Skin epidermis (tissue), 12 donors: ENCODE results near the gene OSBPL5.

Source experiments
- H3K27ac ChIP-seq, 21 experiments: fragments of 200-600 bp; sonication (generic) in 11 of 21; one replicate each; pipeline ENCODE4 v1.5.0; 2020; ENCODE audit warnings: mild to moderate bottlenecking in 3 of 21, inconsistent platforms in 2 of 21, moderate library complexity in 2 of 21
- H3K4me3 ChIP-seq, 7 experiments: fragments of 200-600 bp; sonication (generic) in 2 of 7; one replicate each; pipeline ENCODE4 v1.5.0; 2020; ENCODE audit warnings: inconsistent platforms in 2 of 7, mild to moderate bottlenecking in 2 of 7, moderate library complexity in 1 of 7

OSBPL5 gene

DNA sequence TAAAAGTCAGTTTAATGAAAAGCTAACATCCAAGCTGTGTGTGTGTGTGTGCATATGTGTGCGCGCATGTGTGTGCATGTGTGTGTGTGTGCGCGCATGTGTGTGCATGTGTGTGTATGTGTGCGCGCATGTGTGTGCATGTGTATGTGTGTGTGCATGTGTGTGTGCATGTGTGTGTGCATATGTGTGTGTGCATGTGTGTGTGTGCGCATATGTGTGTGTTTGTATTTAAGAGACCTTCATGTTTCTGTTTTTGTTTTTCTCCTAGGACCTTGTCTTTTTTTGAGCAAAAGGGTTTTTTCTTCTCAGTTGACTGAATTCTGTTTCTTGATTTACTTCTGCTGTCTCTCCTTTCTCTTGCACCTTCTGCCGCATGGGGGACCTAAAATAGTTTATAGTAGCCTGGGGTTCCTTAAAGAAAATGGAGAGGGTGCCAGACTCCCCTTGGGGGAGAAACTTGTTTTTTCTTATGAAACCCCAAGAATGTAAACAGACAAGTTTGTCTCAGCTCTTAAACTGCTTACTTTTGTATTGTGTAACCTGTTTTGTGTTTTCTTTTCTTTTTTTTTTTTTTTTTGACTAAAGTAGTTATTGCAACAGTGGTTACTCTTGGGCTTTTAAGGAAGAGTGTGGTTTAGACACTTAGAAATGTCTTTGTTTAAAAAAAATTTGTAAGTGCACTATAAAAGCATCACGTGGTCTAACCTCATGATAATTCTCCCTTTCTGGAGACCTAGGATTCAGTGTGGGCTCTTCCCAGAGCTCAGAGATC, 53.0 kb downstream of the OSBPL5 start:
- H3K27ac ChIP-seq: no peak overlapping the region
- no peak overlapping the region for H3K4me3 ChIP-seq

DNA sequence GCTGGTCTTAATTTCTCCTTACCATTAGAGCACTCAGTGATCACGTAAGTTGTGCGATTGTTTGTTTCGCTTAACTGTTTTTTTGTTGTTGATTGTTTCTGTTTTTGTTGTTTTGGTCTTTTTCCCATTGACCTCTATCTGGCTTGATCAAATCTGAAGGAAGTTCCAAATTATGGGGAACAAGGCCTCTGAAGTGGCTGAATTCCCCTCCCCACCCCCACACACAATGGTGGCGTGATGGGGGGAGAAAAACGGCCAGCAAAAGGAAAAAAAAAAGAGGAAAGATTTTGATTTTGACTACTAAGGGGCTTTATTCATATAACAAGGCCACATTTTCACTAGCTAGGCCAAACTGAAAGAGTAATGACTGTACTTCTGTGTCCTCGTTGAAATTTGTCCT, 53.6 kb downstream of the OSBPL5 start:
- Histone ChIP-seq H3K27ac (peak overlapping the region in 1 of 21 experiments; percentile 44), H3K4me3 (no peak overlapping the region)

DNA sequence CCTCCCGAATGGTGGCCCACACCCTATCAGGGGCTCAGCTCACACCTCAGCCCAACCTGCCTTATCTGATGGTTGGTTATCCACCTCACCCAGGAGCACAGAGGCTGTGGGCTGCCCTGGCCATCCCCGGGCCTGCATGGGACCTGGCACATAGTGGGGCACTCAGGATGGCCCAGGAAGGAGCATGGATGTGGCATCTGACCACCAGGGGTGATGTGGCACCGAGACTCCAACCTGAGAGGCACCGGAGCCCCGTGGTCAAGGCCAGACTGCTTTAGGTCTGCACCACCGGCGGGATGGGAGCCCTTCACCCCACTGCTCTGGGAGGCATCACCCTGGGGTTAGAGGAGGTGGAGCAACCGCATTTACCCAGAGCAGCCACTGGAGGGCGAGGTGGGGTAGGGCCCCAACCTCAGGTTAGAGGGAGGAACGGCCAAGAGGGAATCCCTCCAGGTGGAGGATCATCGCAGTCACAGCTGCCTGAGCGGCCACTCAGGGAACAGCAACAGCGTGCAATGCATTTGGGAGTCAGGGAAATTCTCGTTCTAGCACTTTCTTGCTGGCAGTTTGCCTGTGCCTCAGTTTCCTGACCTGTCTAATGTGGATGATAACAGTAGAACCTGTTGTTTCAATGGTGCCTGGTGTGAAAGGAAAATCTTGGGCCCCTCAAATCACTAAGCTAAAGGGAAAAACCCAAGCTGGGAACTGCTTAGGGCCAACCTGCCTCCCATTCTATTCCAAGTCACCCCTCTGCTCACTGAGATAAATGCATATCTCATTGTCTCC, 55.0 kb downstream of the OSBPL5 start:
- no peak overlapping the region for H3K4me3 ChIP-seq
- no peak overlapping the region for H3K27ac ChIP-seq

DNA sequence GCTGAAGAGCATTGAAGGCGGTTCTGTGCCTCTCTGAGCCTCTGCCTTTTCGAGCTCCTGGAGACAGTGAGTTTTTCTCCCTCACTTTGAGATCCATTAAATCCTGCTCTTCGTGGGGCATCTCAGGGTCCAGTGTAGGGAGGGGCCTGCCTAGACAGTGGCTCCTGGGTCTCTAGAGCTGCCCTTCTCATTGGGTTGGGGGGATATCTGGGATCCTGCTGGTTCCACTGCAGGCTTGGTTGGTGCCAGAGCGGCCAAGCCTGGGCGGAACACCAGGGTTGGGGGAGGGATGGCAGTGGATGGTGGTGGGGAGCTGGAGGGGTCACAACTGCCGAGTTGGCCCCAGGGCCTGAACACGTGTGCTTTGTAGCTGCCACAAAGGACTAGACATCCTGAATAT, 55.7 kb downstream of the OSBPL5 start:
- H3K4me3 ChIP-seq: no peak overlapping the region
- H3K27ac ChIP-seq: no peak overlapping the region

DNA sequence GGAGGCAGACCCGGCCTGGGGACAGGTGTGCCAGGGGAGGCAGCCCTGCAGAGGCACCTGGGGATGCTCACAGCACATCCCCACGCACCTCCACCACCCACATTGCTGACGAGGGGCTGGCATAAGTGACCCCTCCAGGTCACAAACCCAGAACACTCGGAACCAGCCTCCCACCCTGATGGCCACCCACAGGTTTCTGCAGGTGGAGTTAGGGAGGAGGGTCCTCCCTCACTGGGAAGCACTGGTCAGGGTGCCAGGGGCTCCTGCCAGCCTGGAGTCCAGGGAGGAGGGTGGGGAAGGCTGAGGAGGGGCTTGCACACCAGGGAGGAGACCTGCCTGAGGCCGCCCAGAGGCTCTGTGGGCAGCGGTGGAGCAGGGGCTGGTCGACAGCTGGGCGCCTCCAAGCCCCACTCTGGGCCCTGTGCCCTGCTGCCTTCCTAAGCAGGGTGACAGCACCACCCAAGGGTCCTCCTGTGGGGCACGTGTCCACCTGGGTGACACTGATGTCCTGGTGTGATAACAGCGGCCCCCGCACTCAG, 56.9 kb downstream of the OSBPL5 start:
- Histone ChIP-seq H3K27ac (no peak overlapping the region), H3K4me3 (no peak overlapping the region)

DNA sequence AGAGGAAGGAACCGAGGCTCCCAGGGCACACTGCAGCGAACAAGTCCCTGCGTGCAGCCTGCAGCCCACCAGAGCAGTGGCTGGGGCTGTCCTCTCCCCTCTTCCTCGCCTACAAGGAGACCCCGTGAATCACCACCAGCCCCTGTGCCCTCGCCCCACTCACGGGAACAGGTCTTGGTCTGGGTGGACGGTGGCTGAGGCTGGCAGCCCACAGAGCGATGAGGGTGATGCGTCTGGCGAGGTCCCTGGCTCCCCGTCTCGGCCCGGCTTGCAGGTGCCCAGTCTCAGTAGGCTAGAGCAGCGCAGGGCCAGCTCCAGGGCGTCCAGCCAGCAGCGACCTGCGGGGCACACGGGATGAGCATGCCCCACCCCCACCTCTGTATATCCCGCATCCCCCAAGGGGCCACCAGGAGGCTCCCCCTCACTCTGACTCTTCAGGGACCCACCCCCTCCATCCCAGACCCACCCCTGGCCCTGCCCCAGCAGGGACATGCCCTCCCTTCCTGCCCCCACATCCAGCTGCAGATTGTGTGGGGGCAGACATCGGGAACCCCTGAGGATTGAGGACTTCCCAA, 57.4 kb downstream of the OSBPL5 start:
- Histone ChIP-seq H3K27ac (no peak overlapping the region), H3K4me3 (no peak overlapping the region)

DNA sequence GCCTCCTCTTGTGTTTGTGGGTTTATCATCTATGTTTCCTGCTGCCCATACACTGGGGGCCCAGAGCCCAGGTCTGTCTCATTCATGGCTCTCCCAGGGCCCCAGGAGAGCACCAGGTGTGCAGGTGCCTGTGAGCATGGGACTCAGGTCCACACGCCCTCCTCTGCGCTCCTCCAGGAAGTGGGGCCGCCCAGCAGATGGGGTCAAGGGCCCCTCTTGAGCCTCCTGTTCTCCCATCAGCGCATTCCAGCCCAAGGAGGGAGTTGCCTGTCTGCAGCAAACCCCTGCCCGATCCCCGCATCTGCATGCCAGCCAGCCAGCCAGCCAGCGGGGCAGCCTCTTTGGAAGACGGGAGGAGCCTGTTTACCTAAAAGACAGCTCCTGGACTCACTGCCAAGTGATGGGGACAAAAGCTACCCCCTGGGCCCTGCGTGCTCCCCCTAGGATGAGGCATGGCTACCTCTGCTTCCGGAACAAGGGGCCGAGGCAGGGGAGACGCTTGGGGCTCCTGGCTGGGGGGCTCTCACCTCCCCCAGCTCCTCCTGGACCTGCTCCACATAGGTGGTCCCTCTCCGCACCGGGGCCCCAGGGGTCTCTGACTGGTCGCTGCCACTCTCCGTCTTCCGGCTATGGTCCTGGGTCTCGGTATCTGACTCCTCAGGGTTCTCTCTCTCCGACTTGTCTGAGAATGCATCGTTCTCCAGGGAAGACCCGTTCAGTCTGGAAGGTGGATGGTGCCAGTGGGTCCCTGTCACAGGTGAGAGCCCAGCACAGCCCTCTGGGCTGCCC, 58.2 kb downstream of the OSBPL5 start:
- Histone ChIP-seq H3K27ac (no peak overlapping the region), H3K4me3 (no peak overlapping the region)

DNA sequence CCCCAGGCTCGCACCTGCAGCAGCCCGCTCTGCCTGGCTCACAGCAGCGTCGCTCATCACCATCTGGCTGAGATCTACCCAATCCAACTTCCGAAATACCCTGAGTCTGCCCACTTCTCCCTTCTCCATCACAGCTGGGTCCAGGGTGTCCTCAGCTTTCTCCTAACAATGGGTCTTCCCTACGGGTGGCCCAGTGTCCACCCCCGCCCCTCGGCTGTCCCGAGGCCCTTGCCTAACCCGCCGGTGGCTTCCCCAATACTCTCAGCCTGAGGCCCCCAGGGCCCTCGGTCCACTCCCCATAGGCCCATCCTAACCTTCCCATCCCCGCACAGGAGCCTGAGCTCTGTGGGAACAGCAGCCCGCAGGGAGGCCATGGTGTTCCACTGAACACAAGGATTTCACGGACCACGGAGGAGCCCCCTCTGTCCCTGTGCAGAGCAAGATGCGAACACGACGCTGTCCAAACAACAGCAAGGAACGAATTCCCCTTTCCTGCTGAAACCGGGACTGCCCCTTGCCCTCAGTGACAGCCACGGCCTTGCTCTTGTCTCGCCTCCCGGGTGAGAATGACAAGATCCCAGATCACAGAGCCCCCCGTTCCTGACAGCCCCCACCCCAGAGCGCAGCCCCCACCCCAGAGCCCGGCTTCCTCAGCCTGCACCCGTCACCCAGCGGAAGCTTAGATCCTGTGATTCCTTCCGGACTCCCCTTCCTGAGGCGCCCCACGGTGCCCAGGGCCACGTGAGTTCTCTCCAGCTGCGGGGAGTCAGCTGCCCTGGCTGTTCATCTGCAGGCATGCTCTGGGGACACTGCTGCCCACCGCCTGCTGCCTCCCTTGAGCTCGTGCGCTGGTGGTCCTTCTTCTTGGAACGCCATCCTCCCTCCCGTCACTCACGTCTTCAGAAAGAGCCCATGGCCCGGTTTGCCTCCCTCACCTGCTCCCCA, 59.0 kb downstream of the OSBPL5 start:
- Histone ChIP-seq H3K4me3 (no peak overlapping the region), H3K27ac (no peak overlapping the region)

DNA sequence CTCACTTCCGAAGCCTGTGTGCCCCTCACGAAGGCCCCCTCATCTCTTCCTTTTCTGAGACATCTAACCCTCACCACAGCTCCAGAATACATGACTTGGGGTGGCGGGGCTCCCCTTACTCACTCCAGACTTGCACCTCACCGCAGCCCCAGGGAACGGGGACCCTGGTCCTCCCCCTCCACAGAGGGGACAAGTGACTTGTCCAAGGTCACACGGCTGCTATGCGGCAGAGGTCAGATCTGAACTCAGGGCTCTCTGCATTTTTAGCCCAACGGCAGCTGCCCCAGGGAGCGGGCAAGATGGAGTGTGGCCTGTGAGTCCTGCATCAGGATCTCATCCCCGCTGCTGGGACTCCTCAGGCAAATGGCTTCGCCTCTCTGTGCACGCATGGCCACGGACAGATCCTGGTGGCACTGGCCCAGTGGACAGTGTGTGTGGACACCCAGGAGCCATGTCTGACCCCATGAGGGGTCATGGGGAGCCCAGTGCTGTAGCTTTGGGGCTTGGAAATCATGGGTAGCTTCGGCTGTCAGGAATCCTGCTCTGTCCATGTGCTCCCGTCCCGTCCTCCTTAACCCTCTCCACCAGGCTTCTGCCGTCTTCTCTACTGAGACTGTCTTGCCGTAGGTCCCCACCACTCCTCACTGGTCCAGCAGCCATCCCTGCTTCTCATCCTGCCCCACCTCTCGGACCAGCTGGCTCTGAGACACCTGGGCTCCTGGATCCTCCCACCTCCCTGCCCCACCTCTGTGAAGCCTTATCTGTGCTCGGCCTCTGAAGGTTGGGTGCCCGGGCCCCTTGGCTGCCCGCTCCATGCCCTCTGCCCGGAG, 59.9 kb downstream of the OSBPL5 start:
- no peak overlapping the region for H3K4me3 ChIP-seq
- no peak overlapping the region for H3K27ac ChIP-seq

DNA sequence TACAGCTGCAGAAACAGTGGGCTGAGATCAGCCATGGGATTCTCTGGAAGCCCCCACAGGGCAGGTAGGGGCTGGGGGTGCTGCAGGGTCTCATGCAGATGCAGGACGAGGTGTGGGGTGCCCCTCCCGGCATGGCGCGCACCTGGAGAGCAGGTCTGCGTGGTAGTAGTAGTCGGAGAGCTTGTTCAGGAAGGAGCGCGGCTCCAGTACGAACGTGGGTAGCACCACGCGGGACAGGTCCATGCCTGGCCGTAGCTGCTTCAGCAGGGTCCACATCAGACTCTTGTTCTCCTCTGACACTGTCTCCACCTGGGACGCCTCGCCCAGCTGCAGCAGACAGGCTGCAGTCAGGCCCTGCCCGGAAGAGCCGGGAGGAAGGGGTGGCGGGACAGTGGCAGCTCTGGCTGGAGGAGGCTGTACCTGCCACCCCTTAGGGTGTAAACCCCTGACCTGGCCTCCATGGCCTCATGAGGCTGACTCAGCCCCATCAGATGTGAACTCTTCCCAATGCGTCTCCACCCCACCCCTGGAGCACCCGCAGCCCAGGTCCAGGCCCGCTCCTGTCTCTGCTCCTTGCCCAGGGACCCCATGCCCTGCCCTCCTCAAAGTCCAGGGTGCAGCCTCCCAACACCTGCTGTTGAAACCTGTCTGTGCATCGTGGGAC, 60.9 kb downstream of the OSBPL5 start:
- no peak overlapping the region for H3K4me3 ChIP-seq
- no peak overlapping the region for H3K27ac ChIP-seq

DNA sequence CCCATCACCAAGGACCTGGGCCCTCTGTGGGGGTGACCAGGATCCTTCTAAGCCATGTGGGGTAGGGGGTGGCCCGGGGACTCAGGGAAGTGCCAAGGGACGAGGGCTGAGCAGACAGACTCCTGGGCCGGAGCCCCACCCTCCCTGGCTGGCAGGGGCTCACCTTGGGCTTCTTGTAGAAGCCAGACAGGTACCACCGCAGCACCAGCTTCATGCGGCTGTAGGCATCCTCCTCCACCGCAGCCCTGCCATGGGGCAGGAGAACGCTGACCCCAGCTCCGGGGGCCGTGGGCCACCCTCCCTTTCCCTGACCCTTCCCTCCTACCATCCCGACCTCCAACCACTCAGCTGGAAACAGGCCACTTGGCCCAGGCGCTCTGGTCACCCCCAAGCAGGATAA, 62.0 kb downstream of the OSBPL5 start:
- H3K4me3 ChIP-seq: no peak overlapping the region
- H3K27ac ChIP-seq: no peak overlapping the region

DNA sequence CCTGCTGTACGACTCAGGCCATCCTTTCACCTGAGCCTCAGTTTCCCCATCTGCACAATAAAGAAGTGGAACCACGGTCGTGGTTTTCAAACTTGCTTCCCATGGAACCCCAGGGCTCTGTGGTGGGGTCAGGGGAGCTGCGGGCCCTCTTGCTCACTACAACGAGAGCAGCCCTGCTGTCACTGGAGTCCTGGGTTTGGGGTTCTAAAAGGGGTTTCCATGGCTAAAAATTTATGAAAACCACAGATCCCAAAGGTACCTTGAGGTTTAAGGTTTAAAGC, 62.5 kb downstream of the OSBPL5 start:
- H3K27ac ChIP-seq: no peak overlapping the region
- H3K4me3 ChIP-seq: no peak overlapping the region

DNA sequence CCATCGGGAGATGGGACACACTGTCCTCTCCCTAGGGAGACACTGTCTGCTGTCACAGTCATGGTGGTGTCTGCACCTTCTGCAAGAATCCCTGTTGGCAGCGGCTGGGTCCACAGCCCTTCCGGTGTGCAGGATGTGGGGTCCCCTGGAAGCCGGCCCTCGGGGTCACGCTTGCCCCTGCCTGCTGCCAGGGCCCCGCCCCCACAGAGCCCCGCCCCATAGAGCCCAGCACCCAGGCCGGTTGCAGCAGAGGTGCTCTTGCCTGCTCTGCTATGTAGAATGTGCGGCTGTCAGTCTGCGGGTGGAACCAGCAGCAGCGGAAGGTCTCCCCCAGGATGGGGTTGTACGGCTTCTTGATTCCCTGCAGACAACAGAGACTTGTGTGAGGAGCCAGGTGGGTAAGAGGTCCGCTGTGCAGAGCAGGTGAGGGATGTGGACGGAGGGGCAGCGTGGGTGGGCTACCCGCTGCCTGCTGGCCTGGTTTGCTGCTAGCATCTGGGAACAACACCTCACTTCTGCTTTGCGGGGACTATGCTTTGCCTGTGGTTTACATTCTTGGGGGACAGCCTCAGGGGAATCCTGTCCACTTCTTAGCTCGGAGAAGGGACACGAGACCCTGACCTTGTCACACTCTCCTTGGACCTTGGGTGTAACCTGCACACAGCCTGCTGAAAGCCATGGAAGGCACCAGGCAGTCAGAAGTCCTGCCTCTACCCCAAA, 63.0 kb downstream of the OSBPL5 start:
- no peak overlapping the region for H3K27ac ChIP-seq

DNA sequence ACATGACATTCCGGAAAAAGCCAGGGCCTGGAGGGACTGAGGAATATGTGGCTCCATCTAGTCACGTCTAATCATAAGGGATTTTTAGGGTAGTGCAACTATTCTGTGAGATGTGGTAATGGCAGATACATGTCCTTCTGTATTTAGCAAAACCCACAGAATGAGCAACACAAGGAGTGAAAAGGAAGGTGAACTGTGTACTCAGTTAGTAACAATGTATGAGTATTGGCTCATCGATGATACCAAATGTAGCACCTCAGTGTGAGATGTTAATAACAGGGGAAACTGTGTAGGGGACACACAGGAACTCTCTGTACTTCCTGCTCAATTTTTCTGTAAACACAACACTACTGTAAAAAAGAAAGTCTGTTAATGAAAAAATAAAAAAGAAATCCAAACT, 65.9 kb downstream of the OSBPL5 start:
- no peak overlapping the region for H3K27ac ChIP-seq
- no peak overlapping the region for H3K4me3 ChIP-seq

More for the DNA sequence above, 63.0 kb downstream of the OSBPL5 start:
- no peak overlapping the region for H3K4me3 ChIP-seq

DNA sequence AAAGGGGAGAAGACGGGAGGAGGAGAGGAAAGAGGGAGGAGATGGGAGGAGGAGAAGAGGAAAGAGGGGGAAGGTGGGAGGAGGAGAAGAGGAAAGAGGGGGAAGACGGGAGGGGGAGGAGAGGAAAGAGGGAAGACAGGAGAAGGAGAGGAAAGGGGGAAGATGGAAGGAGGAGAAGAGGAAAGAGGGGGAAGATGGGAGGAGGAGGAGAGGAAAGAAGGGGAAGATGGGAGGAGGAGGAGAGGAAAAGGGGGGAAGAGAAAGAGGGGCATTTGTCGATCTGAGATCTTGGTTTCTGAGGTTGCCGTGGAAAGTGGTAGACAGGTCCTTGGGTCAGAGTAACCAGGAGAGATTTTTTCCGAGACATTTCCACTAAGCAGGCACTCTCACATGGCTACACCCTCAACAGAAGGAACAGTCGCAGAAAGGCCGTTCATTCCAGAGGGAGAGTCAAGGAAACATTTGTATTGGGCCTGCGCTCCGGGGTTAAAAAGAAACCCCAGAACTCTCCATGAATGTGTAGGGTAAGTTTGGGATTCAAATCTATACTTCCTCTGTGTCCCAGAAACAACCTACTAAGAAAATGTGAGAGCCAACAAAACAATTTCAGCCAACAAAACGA, 68.1 kb downstream of the OSBPL5 start:
- no peak overlapping the region for H3K27ac ChIP-seq

DNA sequence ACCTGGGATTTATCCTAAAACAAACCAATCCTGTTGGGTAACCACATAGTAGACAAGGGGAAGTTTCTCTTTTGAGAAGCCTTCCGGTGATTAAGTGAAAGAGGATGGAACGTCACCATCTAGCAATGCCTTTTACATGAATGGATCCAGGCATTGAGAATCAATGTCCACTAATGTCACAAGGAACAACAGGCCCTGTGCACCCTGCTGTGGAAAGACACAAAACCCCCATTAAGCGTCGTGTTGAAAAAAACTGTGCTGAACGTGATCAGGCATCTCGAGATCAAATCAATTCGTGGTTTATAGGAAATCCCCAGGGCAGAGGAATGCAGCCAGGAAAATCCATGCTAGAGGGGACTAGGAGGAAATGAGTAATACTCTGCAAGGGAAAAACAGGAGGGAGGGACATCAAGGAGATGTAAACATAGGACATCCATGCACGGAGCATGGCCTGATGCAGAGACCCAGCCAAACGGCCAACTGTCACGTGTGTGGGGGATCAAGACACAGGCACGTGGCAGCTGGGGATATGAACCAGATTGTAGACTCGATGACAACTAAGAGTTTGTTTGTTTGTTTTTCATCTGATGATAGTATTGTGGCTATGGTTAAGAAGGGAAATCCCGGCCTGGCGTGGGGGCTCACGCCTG, 69.3 kb downstream of the OSBPL5 start:
- H3K4me3 ChIP-seq: no peak overlapping the region
- peak overlapping the region in 13 of 21 experiments; percentile 1 to 85 (median 59) for H3K27ac ChIP-seq

More for the DNA sequence above, 68.1 kb downstream of the OSBPL5 start:
- no peak overlapping the region for H3K4me3 ChIP-seq
